SU-DHL-6 (cell line): ENCODE measurements around the gene ST7.

ENCODE experiments used
- H2AFZ ChIP-seq: fragments of 200-600 bp; sonication (generic); 2 replicates; pipeline ENCODE4 v1.6.1; 2014; ENCODE audit warnings: low read depth, mild to moderate bottlenecking, moderate library complexity, mixed read lengths, antibody characterized with exemption, low read length; ENCODE audit not compliant: severe bottlenecking
- H3F3A ChIP-seq: fragments of 200-600 bp; shearing (Covaris generic); 2 replicates; pipeline ENCODE4 v1.6.0; 2016; ENCODE audit warnings: antibody characterized with exemption, mild to moderate bottlenecking; ENCODE audit not compliant: insufficient read depth
- H3K27ac ChIP-seq: fragments of 200-600 bp; sonication (generic); 2 replicates; pipeline ENCODE4 v1.5.1; 2016; ENCODE audit warnings: low read depth, mild to moderate bottlenecking, low read length, moderate library complexity, mixed read lengths
- H3K27me3 ChIP-seq: fragments of 200-600 bp; sonication (generic), shearing (Covaris generic); 2 replicates; pipeline ENCODE4 v1.6.0; 2014; ENCODE audit warnings: mild to moderate bottlenecking, low read length
- H3K36me3 ChIP-seq: fragments of 200-600 bp; sonication (generic); 2 replicates; pipeline ENCODE4 v1.6.1; 2014; ENCODE audit warnings: mild to moderate bottlenecking, low read length, mixed read lengths
- H3K4me2 ChIP-seq: fragments of 300-600, 200-600 bp; shearing (Covaris generic), sonication (generic); 2 replicates; pipeline ENCODE4 v1.6.0; 2014; ENCODE audit warnings: low read length, low read depth, mild to moderate bottlenecking; ENCODE audit not compliant: poor library complexity, severe bottlenecking
- H3K4me3 ChIP-seq: fragments of 200-600 bp; sonication (generic); 2 replicates; pipeline ENCODE4 v1.5.1; 2014; ENCODE audit warnings: antibody characterized with exemption, low read length, mild to moderate bottlenecking, mixed read lengths; ENCODE audit not compliant: insufficient read depth, poor library complexity, severe bottlenecking
- H3K79me2 ChIP-seq: fragments of 200-600 bp; sonication (generic); 2 replicates; pipeline ENCODE4 v1.6.1; 2014; ENCODE audit warnings: mild to moderate bottlenecking, low read length, moderate library complexity; ENCODE audit not compliant: insufficient read depth
- H3K9ac ChIP-seq: fragments of 200-600 bp; sonication (generic); 2 replicates; pipeline ENCODE4 v1.7.0; 2014; ENCODE audit warnings: mild to moderate bottlenecking, low read length
- H3K9me2 ChIP-seq: fragments of 200-600 bp; sonication (generic); replicated peaks from 2 replicates; pipeline ENCODE4 v1.6.1; 2014; ENCODE audit warnings: low read length; ENCODE audit not compliant: insufficient read depth
- H3K9me3 ChIP-seq: fragments of 200-600 bp; sonication (generic); 2 replicates; pipeline ENCODE4 v1.6.1; 2014; ENCODE audit warnings: low read length, mixed read lengths; ENCODE audit not compliant: insufficient read depth
- H4K20me1 ChIP-seq: fragments of 200-600 bp; sonication (generic); 2 replicates; pipeline ENCODE4 v1.6.1; 2014; ENCODE audit warnings: low read depth, mild to moderate bottlenecking, antibody characterized with exemption, low read length, moderate library complexity, mixed read lengths
- CTCF ChIP-seq: fragments of 200-600 bp; sonication (generic); IDR thresholded peaks from one replicate; pipeline ENCODE4 v1.5.1; 2017; ENCODE audit warnings: antibody characterized with exemption, mild to moderate bottlenecking, low read length, moderate library complexity; ENCODE audit not compliant: insufficient read depth, poor library complexity, severe bottlenecking
- EZH2phosphoT487 ChIP-seq: fragments of 200-600 bp; sonication (generic), shearing (Covaris generic); conservative IDR thresholded peaks from 2 replicates; pipeline ENCODE4 v1.6.1; 2018; ENCODE audit warnings: mild to moderate bottlenecking, antibody characterized with exemption, low read length, moderate library complexity, mixed read lengths

ST7 gene

GRCh38 chr7:116985575-116985974 is 32.3 kb downstream of the ST7 start:
- Histone ChIP-seq H3K36me3 (no peaks in the 10 kb centered on the region), H2AFZ (no peak overlapping the region), H3K79me2 (no peaks in the 10 kb centered on the region), H3K4me3 (no peak overlapping the region), H4K20me1 (no peaks in the 10 kb centered on the region), H3K9me2 (no peaks in the 10 kb centered on the region), H3F3A (no peaks in the 10 kb centered on the region), H3K27ac (no peak overlapping the region), H3K27me3 (no peaks in the 10 kb centered on the region), H3K9ac (no peak overlapping the region), H3K9me3 (peaks cover 5% of the 10 kb centered on the region; the same call in 1 of the 2 replicates), H3K4me2 (no peak overlapping the region)
- TF ChIP-seq EZH2phosphoT487 (no peak), CTCF (no peak)

- Histone ChIP-seq H3K9me3 (peaks cover 10% of the 10 kb centered on the region; the same call in 1 of the 2 replicates), H3K4me3 (no peak overlapping the region), H3K79me2 (no peaks in the 10 kb centered on the region), H3F3A (no peaks in the 10 kb centered on the region), H3K9ac (no peak overlapping the region), H2AFZ (no peak overlapping the region), H4K20me1 (no peaks in the 10 kb centered on the region), H3K36me3 (no peaks in the 10 kb centered on the region), H3K9me2 (no peaks in the 10 kb centered on the region), H3K27me3 (no peaks in the 10 kb centered on the region), H3K4me2 (no peak overlapping the region), H3K27ac (no peak overlapping the region)
- no peak for TF ChIP-seq CTCF
Measured at GRCh38 chr7:116986611-116987565, 33.6 kb downstream of the ST7 start.

- no peak overlapping the region for H3K4me2 ChIP-seq
- no peak overlapping the region for H2AFZ ChIP-seq
- TF ChIP-seq EZH2phosphoT487 (no peak), CTCF (peak; percentile 56)
- no peaks in the 10 kb centered on the region for H4K20me1 ChIP-seq
- H3K27me3 ChIP-seq, result no peaks in the 10 kb centered on the region
- no peaks in the 10 kb centered on the region for H3F3A ChIP-seq
- H3K36me3 ChIP-seq, result no peaks in the 10 kb centered on the region
- peaks cover 10% of the 10 kb centered on the region; the same call in 1 of the 2 replicates for H3K9me3 ChIP-seq
- no peak overlapping the region for H3K9ac ChIP-seq
- H3K27ac ChIP-seq, result no peak overlapping the region
- no peak overlapping the region for H3K4me3 ChIP-seq
- no peaks in the 10 kb centered on the region for H3K79me2 ChIP-seq
- H3K9me2 ChIP-seq, result no peaks in the 10 kb centered on the region
Measured at GRCh38 chr7:116988363-116988989, 35.2 kb downstream of the ST7 start.
